GM11168 (cell line): ENCODE data around the gene SCYGR8.

Experiments
- in situ Hi-C: fragments of 300-500 bp; cut with MboI; formaldehyde crosslinking; loops from one replicate; pipeline ENCODE4 v1.12.0; 2022; ENCODE audit warnings: low sequenced_read_pairs; ENCODE audit not compliant: unreplicated experiment

Gene SCYGR8

GRCh38 chr2:227759411-227760118 lies 13.9 kb downstream of the SCYGR8 start:
- in situ Hi-C loops = loop anchor here (25.0 kb wide), 1 partner anchor 347 kb away; no protein-coding TSS in a partner anchor

GRCh38 chr2:227761740-227762476 lies 16.2 kb downstream of the SCYGR8 start:
- in situ Hi-C loops = loop anchor here (25.0 kb wide), 1 partner anchor 350 kb away; no protein-coding TSS in a partner anchor

DNA sequence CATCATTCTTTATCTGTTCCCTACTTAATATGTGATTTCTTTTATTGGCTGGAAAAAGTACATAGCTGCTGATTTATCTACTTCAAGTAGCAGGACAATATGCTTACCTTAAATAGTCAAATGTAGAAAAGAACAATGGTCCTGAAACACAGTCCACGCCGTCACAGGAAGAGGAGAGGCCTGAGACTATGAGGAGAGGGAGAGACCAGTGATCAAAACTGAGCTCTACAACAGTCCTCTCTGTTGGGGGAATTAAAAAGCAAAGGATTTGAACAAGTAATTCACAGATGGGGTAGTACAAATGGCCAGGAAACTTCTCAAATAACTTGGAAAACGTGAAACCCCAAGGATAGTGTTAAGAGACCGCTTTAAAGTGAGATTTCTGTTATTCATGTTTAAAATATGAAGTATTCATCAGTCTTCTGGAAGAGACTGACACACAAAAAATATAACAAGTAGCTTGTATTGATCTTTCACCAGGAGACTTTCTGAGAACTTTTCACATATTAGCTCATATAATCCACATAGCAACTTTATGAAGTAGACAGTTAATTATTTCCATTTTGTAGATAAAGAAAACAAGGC lies 20.2 kb downstream of the SCYGR8 start:
- in situ Hi-C loops = loop anchor here (25.0 kb wide), 1 partner anchor 354 kb away; no protein-coding TSS in a partner anchor

DNA sequence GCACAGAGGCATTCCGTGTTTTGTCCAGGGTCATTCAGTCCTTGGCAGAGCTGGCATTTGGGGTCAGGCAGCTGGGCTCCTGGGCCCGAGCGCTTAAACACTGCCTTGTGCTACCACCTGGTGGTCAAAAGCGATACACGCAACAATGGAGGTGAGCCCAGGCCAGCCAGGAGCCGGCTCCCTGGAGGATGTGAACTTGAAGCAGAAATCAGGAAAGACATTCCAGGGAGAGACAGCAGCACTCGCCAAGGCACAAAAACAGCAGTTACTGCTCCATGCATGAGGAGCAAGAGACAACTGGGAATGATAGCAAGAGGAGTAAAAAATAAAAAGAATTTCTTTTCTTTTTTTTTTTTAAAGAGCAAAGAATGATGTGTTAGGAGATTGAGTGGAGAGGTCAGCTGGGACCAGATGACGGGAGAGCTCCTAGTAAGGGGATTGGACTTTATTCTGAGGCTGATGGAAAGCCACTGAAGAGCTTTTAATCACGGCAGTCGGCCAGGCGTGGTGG lies 20.7 kb downstream of the SCYGR8 start:
- in situ Hi-C loops = loop anchor here (25.0 kb wide), 1 partner anchor 354 kb away; no protein-coding TSS in a partner anchor

GRCh38 chr2:227767830-227768229 lies 22.1 kb downstream of the SCYGR8 start:
- in situ Hi-C loops = loop anchor here (25.0 kb wide), 1 partner anchor 356 kb away; no protein-coding TSS in a partner anchor

GRCh38 chr2:227772197-227772661 lies 26.5 kb downstream of the SCYGR8 start:
- in situ Hi-C loops = loop anchor here (25.0 kb wide), 1 partner anchor 360 kb away; no protein-coding TSS in a partner anchor

- in situ Hi-C loops = loop anchor here (25.0 kb wide), 1 partner anchor 361 kb away; no protein-coding TSS in a partner anchor
Measured at GRCh38 chr2:227772932-227773331, 27.2 kb downstream of the SCYGR8 start.

- in situ Hi-C loops = loop anchor here (25.0 kb wide), 1 partner anchor 362 kb away; no protein-coding TSS in a partner anchor
Measured at GRCh38 chr2:227774011-227774624, 28.4 kb downstream of the SCYGR8 start.

- in situ Hi-C loops = loop anchor here (25.0 kb wide), 1 partner anchor 363 kb away; no protein-coding TSS in a partner anchor
Measured at GRCh38 chr2:227774895-227775842, 29.5 kb downstream of the SCYGR8 start.

GRCh38 chr2:227780981-227781615 lies 35.4 kb downstream of the SCYGR8 start:
- in situ Hi-C loops = no loop called here

DNA sequence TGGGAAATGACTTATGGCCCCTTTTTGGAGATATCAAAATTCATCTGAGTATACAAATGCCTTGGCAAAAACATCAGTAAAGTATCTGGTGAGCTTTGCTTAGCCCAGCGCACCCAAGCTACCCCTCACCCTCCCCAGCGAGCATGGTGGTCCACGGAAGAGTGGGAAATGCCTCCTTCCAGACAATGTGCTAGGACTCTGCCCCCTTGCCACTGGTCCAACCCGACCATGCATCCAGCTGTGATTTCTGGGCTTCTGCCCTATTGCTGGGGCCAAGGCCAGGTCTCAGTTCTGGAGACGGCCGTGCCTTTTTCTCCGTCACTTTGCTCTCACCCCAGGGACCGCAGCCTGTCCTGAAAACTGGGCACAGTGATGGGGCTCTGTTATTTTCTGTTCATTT lies 36.1 kb downstream of the SCYGR8 start:
- in situ Hi-C loops = no loop called here

GRCh38 chr2:227782804-227783203 lies 37.1 kb downstream of the SCYGR8 start:
- in situ Hi-C loops = no loop called here

- in situ Hi-C loops = no loop called here
Measured at GRCh38 chr2:227783404-227784138, 37.9 kb downstream of the SCYGR8 start.

GRCh38 chr2:227785293-227785692 lies 39.6 kb downstream of the SCYGR8 start:
- in situ Hi-C loops = no loop called here

- in situ Hi-C loops = no loop called here
Measured at GRCh38 chr2:227788561-227789018, 42.9 kb downstream of the SCYGR8 start.

DNA sequence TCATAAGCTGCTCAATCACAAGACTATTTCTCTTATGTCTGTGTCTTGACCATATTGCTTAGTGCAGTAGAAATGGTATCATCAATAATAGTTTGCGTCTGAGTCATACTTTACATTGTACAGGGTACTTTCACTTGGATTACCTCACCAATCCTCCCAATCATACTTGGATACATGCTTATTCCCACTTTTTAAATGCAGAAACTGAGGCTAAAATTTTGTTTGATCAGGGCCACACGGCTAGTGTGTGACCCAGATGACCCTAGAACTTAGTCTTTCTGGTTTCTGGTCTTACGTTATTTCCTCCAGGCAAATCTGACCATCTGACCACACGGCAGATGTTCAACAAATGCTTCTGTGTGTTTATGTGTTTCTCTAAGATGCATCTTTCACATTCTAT lies 44.1 kb downstream of the SCYGR8 start:
- in situ Hi-C loops = no loop called here

DNA sequence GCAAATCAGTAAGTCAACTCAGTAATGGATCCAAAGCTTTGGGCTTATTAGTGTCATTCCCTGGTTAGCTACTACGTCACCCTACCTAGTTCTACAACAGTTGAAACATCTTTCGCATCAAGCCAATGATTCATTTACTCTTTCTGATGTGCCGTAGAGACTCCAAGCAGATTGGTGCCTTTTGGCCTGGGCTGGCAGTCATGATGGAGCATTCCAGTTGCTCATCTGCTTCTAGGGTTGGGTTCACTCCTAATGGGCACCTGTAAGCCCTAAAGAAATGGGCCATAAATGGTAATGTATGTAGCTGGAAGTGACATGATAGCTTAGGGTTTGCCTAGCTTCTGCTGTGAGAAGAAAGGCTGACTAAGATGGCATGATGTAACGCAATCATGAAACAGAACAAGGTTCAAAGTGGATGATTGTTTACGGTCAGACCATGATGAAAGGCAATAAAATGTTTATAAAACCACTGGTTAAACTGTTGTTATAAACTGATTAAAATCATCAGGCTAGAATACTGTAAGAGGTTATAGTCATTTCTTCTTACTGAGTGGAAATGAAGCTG lies 47.5 kb downstream of the SCYGR8 start:
- in situ Hi-C loops = no loop called here
